HK-2 (cell line): ENCODE data around the gene CFAP54.
"Not testable (repeated sequence)": the region's sequence is repeated elsewhere in the genome, so short reads cannot be mapped to it uniquely, and the experiment has no call there.

Experiments
- DNase-seq: peaks from one replicate; pipeline ENCODE4 v3.0.0-alpha.2; 2018; ENCODE audit not compliant: unreplicated experiment

CFAP54 gene

GRCh38 chr12:96514328-96514727, 25.0 kb downstream of the CFAP54 start:
- DNase-seq = no peak

- DNase-seq = peak; percentile 54
Observed at GRCh38 chr12:96516472-96517430, 27.4 kb downstream of the CFAP54 start.

GRCh38 chr12:96520767-96521166, 31.4 kb downstream of the CFAP54 start:
- DNase-seq = no peak

GRCh38 chr12:96521895-96522682, 32.7 kb downstream of the CFAP54 start:
- DNase-seq = no peak

- DNase-seq = no peak
Observed at GRCh38 chr12:96522690-96523089, 33.3 kb downstream of the CFAP54 start.

GRCh38 chr12:96526110-96526509, 36.7 kb downstream of the CFAP54 start:
- DNase-seq = no peak

- no peak for DNase-seq
Observed at GRCh38 chr12:96529912-96530311, 40.5 kb downstream of the CFAP54 start.

- DNase-seq = no peak
Observed at GRCh38 chr12:96534339-96534738, 45.0 kb downstream of the CFAP54 start.

GRCh38 chr12:96548384-96548783, 59.0 kb downstream of the CFAP54 start:
- no peak for DNase-seq

- DNase-seq = no peak
Observed at GRCh38 chr12:96549341-96549740, 60.0 kb downstream of the CFAP54 start.

- DNase-seq = no peak
Observed at GRCh38 chr12:96570579-96570978, 81.2 kb downstream of the CFAP54 start.

GRCh38 chr12:96571101-96571862, 81.9 kb downstream of the CFAP54 start:
- DNase-seq = no peak

- no peak for DNase-seq
Observed at GRCh38 chr12:96578526-96579125, 89.2 kb downstream of the CFAP54 start.

GRCh38 chr12:96585977-96586376, 96.6 kb downstream of the CFAP54 start:
- no peak for DNase-seq

- no peak for DNase-seq
Observed at GRCh38 chr12:96587691-96588090, 98.3 kb downstream of the CFAP54 start.

- no peak for DNase-seq
Observed at GRCh38 chr12:96590970-96591369, 101.6 kb downstream of the CFAP54 start.

- not testable (repeated sequence) for DNase-seq
Observed at GRCh38 chr12:96604374-96604773, 115.0 kb downstream of the CFAP54 start.

- DNase-seq = no peak
Observed at GRCh38 chr12:96605684-96606083, 116.3 kb downstream of the CFAP54 start.

- no peak for DNase-seq
Observed at GRCh38 chr12:96606134-96606533, 116.8 kb downstream of the CFAP54 start.

- no peak for DNase-seq
Observed at GRCh38 chr12:96606644-96607043, 117.3 kb downstream of the CFAP54 start.

- DNase-seq = no peak
Observed at GRCh38 chr12:96617178-96617577, 127.8 kb downstream of the CFAP54 start.

GRCh38 chr12:96623155-96623554, 133.8 kb downstream of the CFAP54 start:
- DNase-seq = no peak
